ENCODE results near the gene L1CAM.
"Not testable (repeated sequence)": the region's sequence is repeated elsewhere in the genome, so short reads cannot be mapped to it uniquely, and the experiment has no call there.

The L1CAM gene

GRCh38 chrX:153828308-153828707, 57.7 kb downstream of the L1CAM start:
- no peak for DNase-seq (ENCODE audit: low spot score)

- no peak for DNase-seq (ENCODE audit: low spot score)
These were observed 58.1 kb downstream of the L1CAM start for GRCh38 chrX:153827903-153828302.

GRCh38 chrX:153827016-153827415, 59.0 kb downstream of the L1CAM start:
- no peak for DNase-seq (ENCODE audit: low spot score)

GRCh38 chrX:153825042-153825441, 60.9 kb downstream of the L1CAM start:
- no peak for DNase-seq (ENCODE audit: low spot score)

GRCh38 chrX:153824348-153824747, 61.6 kb downstream of the L1CAM start:
- DNase-seq (ENCODE audit: low spot score): no peak

GRCh38 chrX:153821066-153821465, 64.9 kb downstream of the L1CAM start:
- DNase-seq (ENCODE audit: low spot score): no peak

- DNase-seq (ENCODE audit: low spot score): no peak
These were observed 65.4 kb downstream of the L1CAM start for GRCh38 chrX:153820601-153821000.

GRCh38 chrX:153819384-153820040, 66.5 kb downstream of the L1CAM start:
- no peak for DNase-seq (ENCODE audit: low spot score)

GRCh38 chrX:153818571-153819383, 67.2 kb downstream of the L1CAM start:
- DNase-seq (ENCODE audit: low spot score): peak; percentile 80

GRCh38 chrX:153818064-153818463, 67.9 kb downstream of the L1CAM start:
- not testable (repeated sequence) for DNase-seq (ENCODE audit: low spot score)

GRCh38 chrX:153816831-153817690, 68.9 kb downstream of the L1CAM start:
- DNase-seq (ENCODE audit: low spot score): no peak

- DNase-seq (ENCODE audit: low spot score): no peak
These were observed 71.2 kb downstream of the L1CAM start for GRCh38 chrX:153814591-153815315.

GRCh38 chrX:153813161-153813560, 72.8 kb downstream of the L1CAM start:
- no peak for DNase-seq (ENCODE audit: low spot score)

- no peak for DNase-seq (ENCODE audit: low spot score)
These were observed 73.8 kb downstream of the L1CAM start for GRCh38 chrX:153812220-153812619.

Data from ecto neural progenitor cell (in vitro differentiated cells).